Subcutaneous abdominal adipose tissue (tissue), 5 donors: Measurements from ENCODE around the gene METTL27.
"Not testable (repeated sequence)": the region's sequence is repeated elsewhere in the genome, so short reads cannot be mapped to it uniquely, and the experiment has no call there.

Source experiments
- H3K27ac ChIP-seq: one replicate; pipeline ENCODE4 v1.7.0; 2013; ENCODE audit warnings: low read depth, mild to moderate bottlenecking, inconsistent platforms, low read length, moderate library complexity
- H3K27me3 ChIP-seq, 5 donors: one replicate each; pipeline ENCODE4 v1.7.0; 2013; ENCODE audit warnings: low read length in 5 of 5, inconsistent platforms in 1 of 5; ENCODE audit not compliant: control insufficient read depth in 5 of 5, insufficient read depth in 4 of 5
- H3K36me3 ChIP-seq, 5 donors: one replicate each; pipeline ENCODE4 v1.7.0; 2013; ENCODE audit warnings: low read length in 5 of 5; ENCODE audit not compliant: control insufficient read depth in 5 of 5, insufficient read depth in 5 of 5
- H3K4me1 ChIP-seq, 5 donors: one replicate each; pipeline ENCODE4 v1.7.0; 2013; ENCODE audit warnings: low read length in 5 of 5, mild to moderate bottlenecking in 3 of 5, moderate library complexity in 1 of 5; ENCODE audit not compliant: control insufficient read depth in 5 of 5, insufficient read depth in 5 of 5
- H3K4me3 ChIP-seq, 5 donors: one replicate each; pipeline ENCODE4 v1.7.0; 2013; ENCODE audit warnings: low read length in 5 of 5, low read depth in 1 of 5
- H3K9ac ChIP-seq, 5 donors: one replicate each; pipeline ENCODE4 v1.7.0; 2013; ENCODE audit warnings: low read length in 5 of 5, mild to moderate bottlenecking in 4 of 5, moderate library complexity in 3 of 5
- H3K9me3 ChIP-seq, 5 donors: one replicate each; pipeline ENCODE4 v1.7.0; 2013; ENCODE audit warnings: low read length in 5 of 5; ENCODE audit not compliant: control insufficient read depth in 5 of 5
- donor health status: healthy.
- donor health status: healthy.
- donor health status: healthy.
- donor health status: healthy.
- donor health status: healthy.

METTL27 gene

DNA sequence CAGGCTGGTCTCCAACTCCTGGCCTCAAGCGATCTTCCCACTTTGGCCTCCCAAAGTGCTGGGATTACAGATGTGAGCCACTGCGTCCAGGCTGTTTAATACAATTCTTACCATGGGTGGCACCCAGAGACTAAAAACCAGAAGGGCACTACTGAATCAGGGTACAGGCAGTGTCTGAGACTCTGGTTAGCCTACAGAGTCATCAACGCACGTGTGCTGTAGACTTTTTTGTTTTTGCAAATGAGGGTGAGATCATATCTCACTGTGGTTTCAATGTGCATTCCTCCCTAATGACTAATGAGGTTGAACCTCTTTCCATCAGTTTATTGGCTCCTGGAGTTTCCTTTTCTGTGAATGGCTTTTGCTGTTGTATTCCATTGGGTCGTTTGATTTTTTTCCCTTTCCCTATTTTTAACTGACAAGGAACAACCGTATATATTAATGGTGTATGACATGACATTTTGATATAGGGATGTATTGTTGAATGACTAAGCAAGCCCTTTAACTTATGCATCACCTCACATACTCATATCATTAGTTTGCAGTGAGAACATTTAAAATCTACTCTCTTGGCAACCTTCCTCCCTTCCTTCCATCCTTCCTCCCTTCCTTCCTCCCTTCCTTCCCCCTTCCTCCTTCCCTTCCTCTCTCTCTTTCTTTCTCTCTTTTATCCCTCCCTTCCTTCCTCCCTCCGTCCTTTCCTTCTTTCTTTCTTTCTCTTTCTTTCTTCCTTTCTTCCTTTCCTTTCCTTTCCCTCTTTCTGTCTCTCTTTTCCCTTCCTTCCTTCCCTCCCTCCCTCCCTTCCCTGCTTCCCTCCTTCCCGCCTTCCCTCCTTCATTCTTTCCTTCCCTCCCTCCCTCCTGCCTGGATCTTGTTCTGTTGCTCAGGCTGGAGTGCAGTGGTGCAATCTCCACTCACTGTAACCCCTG lies 9.4 kb upstream of the METTL27 start:
- no peak overlapping the region for H3K9ac ChIP-seq
- H3K36me3 ChIP-seq: no peaks in the 10 kb centered on the region
- no peak overlapping the region for H3K4me3 ChIP-seq
- H3K4me1 ChIP-seq: peaks cover 2 to 14% (median 8%) of the 10 kb centered on the region in 5 donors
- H3K27ac ChIP-seq: peak overlapping the region; percentile 57
- no peaks in the 10 kb centered on the region for H3K9me3 ChIP-seq
- H3K27me3 ChIP-seq: peaks cover 0 to 7% (median 0%) of the 10 kb centered on the region in 5 donors

DNA sequence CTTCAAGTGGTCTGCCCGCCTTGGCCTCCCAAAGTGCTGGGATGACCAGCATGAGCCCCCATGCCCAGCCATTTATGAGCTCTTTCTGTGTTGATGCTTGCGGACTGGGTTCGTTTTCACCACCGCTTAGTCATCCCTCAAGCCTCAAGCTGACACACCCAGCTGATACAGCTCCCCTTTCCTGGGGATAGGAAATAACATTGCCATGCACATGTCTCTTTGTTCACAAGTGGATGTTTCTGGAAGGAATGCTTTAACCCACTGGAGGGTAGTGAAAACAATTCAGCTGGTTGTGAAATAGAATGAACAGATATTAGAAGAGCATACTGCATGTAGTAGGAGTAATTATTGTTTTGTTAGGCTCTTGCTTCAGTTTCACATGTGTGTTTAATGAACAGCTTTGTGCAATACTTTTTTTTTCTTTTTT lies 8.5 kb upstream of the METTL27 start:
- Histone ChIP-seq H3K9me3 (no peaks in the 10 kb centered on the region), H3K4me3 (no peak overlapping the region), H3K4me1 (peaks cover 2 to 13% (median 6%) of the 10 kb centered on the region in 5 donors), H3K36me3 (no peaks in the 10 kb centered on the region), H3K9ac (no peak overlapping the region), H3K27ac (peak overlapping the region; percentile 57), H3K27me3 (peaks cover 0 to 7% (median 0%) of the 10 kb centered on the region in 5 donors)

DNA sequence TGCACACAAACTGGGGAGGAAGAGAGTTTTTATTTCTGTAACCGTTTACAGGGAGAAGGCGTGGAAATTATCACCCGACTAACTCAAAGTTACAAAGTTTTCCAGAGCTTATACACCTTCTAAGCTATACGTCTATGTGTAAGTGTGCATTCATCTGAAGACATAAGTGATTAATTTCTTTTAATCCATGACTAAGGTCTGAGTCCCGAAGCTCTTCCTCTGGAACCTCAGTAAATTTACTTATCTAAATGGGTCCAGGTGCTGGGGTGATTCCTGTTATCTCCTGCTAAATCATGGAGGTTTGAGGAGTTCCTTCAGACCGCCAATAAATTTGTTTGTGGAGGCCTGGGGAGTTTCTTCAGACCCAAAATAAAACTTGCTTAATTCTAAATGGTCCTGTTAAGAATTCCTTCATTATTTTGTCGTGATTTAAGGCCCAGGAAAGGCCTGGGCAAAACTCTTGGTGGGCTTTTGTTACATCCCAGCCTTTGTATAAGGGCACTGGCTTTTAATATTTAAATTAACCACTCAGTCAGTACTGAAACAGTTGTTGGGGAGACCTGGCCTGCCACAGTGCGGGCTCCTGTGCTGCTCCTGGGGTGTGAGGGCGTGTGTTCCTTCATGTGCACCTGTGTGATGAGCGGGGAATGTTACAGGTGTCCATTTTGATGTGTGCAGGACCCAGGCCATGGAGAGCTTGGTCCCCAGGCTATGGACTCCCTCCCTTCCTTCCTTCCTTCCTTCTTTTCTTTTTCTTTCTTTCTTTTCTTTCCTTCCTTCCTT lies 5.8 kb upstream of the METTL27 start:
- no peaks in the 10 kb centered on the region for H3K36me3 ChIP-seq
- no peak overlapping the region for H3K4me3 ChIP-seq
- no peak overlapping the region for H3K9ac ChIP-seq
- H3K27ac ChIP-seq: no peak overlapping the region
- no peaks in the 10 kb centered on the region for H3K9me3 ChIP-seq
- peaks cover 0 to 19% (median 14%) of the 10 kb centered on the region in 5 donors for H3K4me1 ChIP-seq
- peaks cover 0 to 5% (median 0%) of the 10 kb centered on the region in 5 donors for H3K27me3 ChIP-seq

DNA sequence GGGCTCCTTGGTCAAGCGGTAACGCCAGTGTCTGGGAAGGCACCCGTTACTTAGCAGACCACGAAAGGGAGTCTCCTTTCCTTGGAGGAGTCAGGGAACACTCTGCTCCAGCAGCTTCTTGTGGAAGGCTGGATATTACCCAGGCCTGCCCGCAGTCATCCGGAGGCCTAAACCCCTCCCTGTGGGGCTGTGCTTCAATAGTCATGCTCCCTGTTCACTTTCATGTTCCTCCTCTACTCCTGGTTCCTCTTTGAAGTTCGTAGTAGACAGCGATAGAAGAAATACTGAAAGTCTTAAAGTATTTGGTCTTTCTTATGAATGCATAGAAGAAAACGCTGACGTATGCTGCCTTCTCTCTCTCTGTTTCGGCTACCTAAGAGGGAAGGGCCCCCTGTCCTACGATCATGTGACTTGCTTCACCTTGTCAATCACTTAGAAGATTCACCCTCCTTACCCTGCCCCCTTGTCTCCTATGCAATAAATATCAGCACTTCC lies 3.4 kb upstream of the METTL27 start:
- not testable (repeated sequence) for H3K36me3 ChIP-seq, H3K9ac ChIP-seq, H3K9me3 ChIP-seq, H3K4me3 ChIP-seq, H3K27me3 ChIP-seq, H3K27ac ChIP-seq
- H3K4me1 ChIP-seq: peaks cover 2 to 35% (median 28%) of the 10 kb centered on the region in 5 donors

DNA sequence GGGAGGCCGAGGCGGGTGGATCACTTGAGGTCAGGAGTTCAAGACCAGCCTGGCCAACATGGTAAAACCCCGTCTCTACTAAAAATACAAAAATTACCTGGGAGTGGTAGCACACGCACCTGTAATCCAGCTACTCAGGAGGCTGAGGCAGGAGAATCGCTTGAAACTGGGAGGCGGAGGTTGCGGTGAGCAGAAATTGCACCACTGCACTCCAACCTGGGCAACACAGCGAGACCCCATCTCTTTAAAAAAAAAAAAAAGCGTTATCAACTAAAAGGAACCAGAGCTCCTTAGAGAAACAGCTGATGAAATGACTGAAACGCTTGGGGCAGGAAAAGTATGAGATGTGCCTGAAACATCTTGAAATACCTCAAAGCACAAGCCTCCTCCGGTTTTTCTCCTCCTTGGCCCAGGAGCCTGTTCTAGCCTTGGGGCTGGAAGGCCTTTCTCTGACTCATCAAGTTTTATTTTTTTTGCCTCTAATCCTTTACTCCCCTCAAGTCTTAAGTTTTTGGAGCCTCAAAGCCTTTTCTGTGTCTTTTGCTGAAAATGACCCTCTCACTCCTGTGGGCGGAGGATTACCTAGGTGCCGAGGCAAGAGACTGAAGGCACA lies 2.6 kb upstream of the METTL27 start:
- H3K27me3 ChIP-seq: no peaks in the 10 kb centered on the region
- H3K9ac ChIP-seq: no peak overlapping the region
- no peak overlapping the region for H3K4me3 ChIP-seq
- H3K36me3 ChIP-seq: no peaks in the 10 kb centered on the region
- peaks cover 2 to 35% (median 27%) of the 10 kb centered on the region in 5 donors for H3K4me1 ChIP-seq
- no peak overlapping the region for H3K27ac ChIP-seq
- H3K9me3 ChIP-seq: no peaks in the 10 kb centered on the region

DNA sequence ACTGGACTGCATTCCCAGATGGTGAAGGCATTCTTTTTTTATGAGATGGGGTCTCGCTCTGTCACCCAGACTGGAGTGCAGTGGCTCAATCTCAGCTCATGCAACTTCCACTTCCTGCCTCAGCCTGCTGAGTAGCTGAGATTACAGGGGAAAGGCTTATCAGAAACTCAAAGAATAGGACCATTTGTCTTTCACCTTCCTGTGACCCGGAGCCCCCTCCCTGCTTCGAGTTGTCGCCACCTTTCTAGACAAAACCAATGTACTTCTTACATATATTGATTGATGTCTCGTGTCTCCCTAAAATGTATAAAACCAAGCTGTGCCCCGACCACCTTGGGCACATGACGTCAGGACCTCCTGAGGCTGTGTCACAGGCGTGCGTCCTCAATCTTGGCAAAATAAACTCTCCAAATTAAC lies 1.8 kb upstream of the METTL27 start:
- Histone ChIP-seq H3K9me3 (no peaks in the 10 kb centered on the region), H3K4me3 (no peak overlapping the region), H3K36me3 (no peaks in the 10 kb centered on the region), H3K4me1 (peaks cover 2 to 35% (median 24%) of the 10 kb centered on the region in 5 donors), H3K27me3 (no peaks in the 10 kb centered on the region), H3K9ac (no peak overlapping the region), H3K27ac (no peak overlapping the region)

DNA sequence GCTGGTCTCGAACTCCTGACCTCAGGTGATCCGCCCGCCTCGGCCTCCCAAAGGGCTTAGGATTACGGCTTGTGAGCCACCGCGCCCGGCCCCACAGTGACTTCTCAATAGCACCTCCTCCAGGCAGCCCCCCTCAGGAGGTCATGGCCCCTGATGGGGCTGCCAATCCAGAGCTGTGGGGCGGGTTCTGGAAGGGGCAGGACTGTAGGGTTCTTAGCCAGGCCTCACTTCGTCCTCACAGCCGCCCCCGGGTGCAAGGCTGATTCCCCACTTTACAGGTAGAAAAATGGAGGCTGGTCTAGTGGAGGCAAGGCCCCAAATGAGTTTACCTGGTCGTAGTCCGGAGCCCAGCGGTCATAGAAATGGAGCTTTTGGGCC lies 638 bp downstream of the METTL27 start:
- H3K4me3 ChIP-seq: peak overlapping the region; percentile 61 to 80 (median 71)
- no peaks in the 10 kb centered on the region for H3K9me3 ChIP-seq
- peak overlapping the region; percentile 41 for H3K27ac ChIP-seq
- peaks cover 0 to 35% (median 23%) of the 10 kb centered on the region in 5 donors for H3K4me1 ChIP-seq
- H3K9ac ChIP-seq: peak overlapping the region in 4 of 5 donors; percentile 40 to 79 (median 70)
- H3K36me3 ChIP-seq: no peaks in the 10 kb centered on the region
- H3K27me3 ChIP-seq: peaks cover 0 to 4% (median 0%) of the 10 kb centered on the region in 5 donors

DNA sequence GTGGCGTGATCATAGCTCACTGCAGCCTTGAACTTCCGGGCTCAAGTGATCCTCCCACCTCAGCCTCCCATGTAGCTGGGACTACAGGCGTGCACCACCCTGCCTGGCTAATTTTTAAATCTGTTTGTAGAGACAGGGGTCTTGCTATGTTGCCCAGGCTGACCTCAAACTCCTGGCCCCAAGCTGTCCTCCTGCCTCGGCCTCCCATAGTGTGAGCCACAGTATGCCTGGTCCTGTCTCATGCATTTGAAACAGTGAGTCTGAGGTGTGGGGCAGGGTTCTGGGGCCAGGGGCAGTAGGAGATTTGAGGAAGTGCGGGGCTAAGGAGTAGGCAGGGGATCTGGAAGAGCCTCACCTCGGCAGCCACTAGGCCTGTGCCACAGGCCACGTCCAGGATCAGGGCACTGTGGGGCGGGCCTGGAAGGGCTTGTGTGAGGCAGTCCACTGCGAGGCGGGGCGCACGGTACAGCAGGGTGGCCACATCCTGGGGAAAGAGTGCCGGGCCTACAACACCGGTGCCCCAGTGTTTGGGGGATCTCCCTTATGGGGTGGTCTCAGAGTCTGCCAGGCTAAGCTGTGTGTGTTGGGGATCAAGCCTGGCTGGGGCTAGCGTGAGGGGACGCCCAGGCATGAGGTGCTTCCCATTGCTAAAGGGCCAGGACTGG lies 1.5 kb downstream of the METTL27 start:
- Histone ChIP-seq H3K4me3 (no peak overlapping the region), H3K4me1 (peaks cover 0 to 35% (median 23%) of the 10 kb centered on the region in 5 donors), H3K9me3 (no peaks in the 10 kb centered on the region), H3K9ac (no peak overlapping the region), H3K36me3 (no peaks in the 10 kb centered on the region), H3K27ac (no peak overlapping the region), H3K27me3 (peaks cover 0 to 4% (median 0%) of the 10 kb centered on the region in 5 donors)
